GM12878 (cell line): ENCODE data around the gene CHN1. TPM values are rescaled to one million over a fixed set of nuclear protein-coding genes. Genes with fewer than 3 reads are reported as not detected.

Experiments
- ATAC-seq: fragments of 200-7000 bp; cut with Tn5 transposase; 3 replicates; pipeline ENCODE4 v1.9.1; 2020; ENCODE audit warnings: mild to moderate bottlenecking, moderate library complexity
- BruUV-seq: library from RNA; stranded (reverse); fragments of 400-500 nt; replicated peaks from 2 replicates; lab custom pipeline; 2021; lab: Mats Ljungman, UMichigan
- CTCF ChIA-PET: fragments of 300-600 bp; sonication (Branson Sonifier 250); formaldehyde crosslinking; extraction: SDS; loops from one replicate; lab custom pipeline; 2021; ENCODE audit warnings: inconsistent platforms; lab: Yijun Ruan, JAX
- POLR2A ChIA-PET: fragments of 350-600 bp; formaldehyde crosslinking; extraction: SDS; loops from one replicate; lab custom pipeline; 2021; ENCODE audit warnings: inconsistent platforms; lab: Charles Lee
- RAD21 ChIA-PET: fragments of 300-600 bp; sonication (Branson Sonifier 250); formaldehyde crosslinking; loops from one replicate; lab custom pipeline; 2023; ENCODE audit warnings: antibody characterized with exemption; ENCODE audit not compliant: unreplicated experiment; lab: Charles Lee
- SMC1A ChIA-PET: fragments of 300-600 bp; sonication (Branson Sonifier 250); formaldehyde crosslinking; loops from one replicate; lab custom pipeline; 2023; ENCODE audit not compliant: unreplicated experiment, uncharacterized antibody; lab: Charles Lee
- DNase-seq: peaks from one replicate; pipeline ENCODE4 v3.0.0-alpha.2; 2011; ENCODE audit warnings: low read depth, low spot score
- FAIRE-seq: peaks from 3 replicates; lab custom pipeline; 2011; peaks lifted over from hg19 to GRCh38; lab: Jason Lieb, UNC
- H2AFZ ChIP-seq: 2 replicates; pipeline ENCODE4 v1.6.0; 2011; ENCODE audit warnings: low read depth, low read length, control low read depth; ENCODE audit not compliant: control insufficient read depth
- H3K27ac ChIP-seq: 2 replicates; pipeline ENCODE4 v1.5.1; 2011; ENCODE audit warnings: control low read depth; ENCODE audit not compliant: control insufficient read depth, insufficient read depth
- H3K27me3 ChIP-seq, 2 experiments: replicated peaks in 1 of 2; 2 replicates each; pipeline versions ENCODE4 v1.6.0 to v1.6.1; 2011; ENCODE audit warnings: low read length in 1 of 2; ENCODE audit not compliant: control insufficient read depth in 2 of 2, insufficient read depth in 2 of 2
- H3K36me3 ChIP-seq, 2 experiments: 2 replicates each; pipeline ENCODE4 v1.5.1; 2011; ENCODE audit warnings: low read length in 1 of 2; ENCODE audit not compliant: control insufficient read depth in 2 of 2, insufficient read depth in 2 of 2
- H3K4me1 ChIP-seq: 2 replicates; pipeline ENCODE4 v1.6.1; 2011; ENCODE audit warnings: mild to moderate bottlenecking, low read length, moderate library complexity, mixed read lengths; ENCODE audit not compliant: control insufficient read depth, insufficient read depth
- H3K4me2 ChIP-seq: 2 replicates; pipeline ENCODE4 v1.6.0; 2011; ENCODE audit warnings: control low read depth; ENCODE audit not compliant: control insufficient read depth, insufficient read depth
- H3K4me3 ChIP-seq: fragments of 200-600 bp; sonication (generic); 2 replicates; pipeline ENCODE4 v1.5.1; 2016
- H3K79me2 ChIP-seq: 2 replicates; pipeline ENCODE4 v1.6.0; 2011; ENCODE audit warnings: low read length; ENCODE audit not compliant: control insufficient read depth, insufficient read depth
- H3K9ac ChIP-seq: 2 replicates; pipeline ENCODE4 v1.8.0; 2011; ENCODE audit warnings: low read length, control low read depth, mixed read lengths; ENCODE audit not compliant: control insufficient read depth, insufficient read depth
- H3K9me3 ChIP-seq: replicated peaks from 3 replicates; pipeline ENCODE4 v1.5.1; 2011; ENCODE audit warnings: mild to moderate bottlenecking, low read length; ENCODE audit not compliant: control insufficient read depth, insufficient read depth
- H4K20me1 ChIP-seq: 2 replicates; pipeline ENCODE4 v1.6.0; 2011; ENCODE audit not compliant: control insufficient read depth, insufficient read depth
- ASH2L ChIP-seq: fragments of 300-600, 200-600 bp; sonication (generic); IDR thresholded peaks from 2 replicates; pipeline ENCODE4 v1.6.1; 2017; ENCODE audit warnings: low read depth, mild to moderate bottlenecking, borderline replicate concordance
- EZH2 ChIP-seq: IDR thresholded peaks from 2 replicates; pipeline ENCODE4 v1.6.1; 2012; ENCODE audit warnings: low read depth, mild to moderate bottlenecking, control low read depth, inconsistent platforms, low read length, borderline replicate concordance; ENCODE audit not compliant: control insufficient read depth
- HCFC1 ChIP-seq: fragments of 150-350 bp; IDR thresholded peaks from 2 replicates; pipeline ENCODE4 v1.6.1; 2014; ENCODE audit warnings: low read length
- KAT2A ChIP-seq: conservative IDR thresholded peaks from 2 replicates; pipeline ENCODE4 v1.6.1; 2011; ENCODE audit warnings: low read depth, low read length; ENCODE audit not compliant: control insufficient read depth
- MTA3 ChIP-seq: IDR thresholded peaks from 2 replicates; pipeline ENCODE4 v1.6.1; 2012; ENCODE audit warnings: low read length, inconsistent platforms, borderline replicate concordance
- NR2C2 ChIP-seq: IDR thresholded peaks from 2 replicates; pipeline ENCODE4 v1.6.1; 2011; ENCODE audit warnings: borderline replicate concordance, low read depth; ENCODE audit not compliant: control insufficient read depth, insufficient read length
- NR2F1 ChIP-seq: fragments of 450-650 bp; conservative IDR thresholded peaks from 2 replicates; pipeline ENCODE4 v1.6.1; 2017; ENCODE audit warnings: mild to moderate bottlenecking
- NRF1 ChIP-seq: conservative IDR thresholded peaks from 2 replicates; pipeline ENCODE4 v1.6.1; 2011; ENCODE audit warnings: mild to moderate bottlenecking, low read depth, low read length, improper control_type of control experiment
- PAX5 ChIP-seq: IDR thresholded peaks from 2 replicates; pipeline ENCODE4 v1.6.1; 2011; ENCODE audit warnings: low read depth, low read length, borderline replicate concordance
- RAD51 ChIP-seq: fragments of 450-650 bp; IDR thresholded peaks from 2 replicates; pipeline ENCODE4 v1.6.1; 2016; ENCODE audit warnings: moderate library complexity, mild to moderate bottlenecking, inconsistent platforms
- SREBF2 ChIP-seq: IDR thresholded peaks from 2 replicates; pipeline ENCODE4 v1.6.1; 2012; ENCODE audit warnings: mild to moderate bottlenecking, low read length
- ZBTB11 ChIP-seq: fragments of 450-650 bp; formaldehyde crosslinking; IDR thresholded peaks from 2 replicates; pipeline ENCODE4 v1.5.0; 2022; ENCODE audit warnings: mild to moderate bottlenecking, missing genetic modification characterization
- ZBTB33 ChIP-seq: fragments of 450-650 bp; IDR thresholded peaks from 2 replicates; pipeline ENCODE4 v1.6.1; 2017; ENCODE audit warnings: mild to moderate bottlenecking
- ZNF217 ChIP-seq: fragments of 450-650 bp; IDR thresholded peaks from 2 replicates; pipeline ENCODE4 v1.6.1; 2017; ENCODE audit warnings: antibody characterized with exemption, mild to moderate bottlenecking
- ZNF274 ChIP-seq: IDR thresholded peaks from one replicate; pipeline ENCODE4 v1.8.0; 2011; ENCODE audit not compliant: insufficient read length, insufficient read depth
- WGBS: methylation state at CpG from one replicate; pipeline ENCODE4 v1.1.6; 2016; ENCODE audit warnings: low lambda C conversion rate; ENCODE audit not compliant: insufficient replicate concordance, insufficient coverage; ENCODE audit errors: missing lambda C conversion rate; 5-methylcytosine and 5-hydroxymethylcytosine counted together
- in situ Hi-C: fragments of 300-500 bp; cut with MboI; formaldehyde crosslinking; loops from 9 replicates; pipeline ENCODE4 v1.14.3; 2018; ENCODE audit warnings: mixed read lengths
- intact Hi-C: fragments of 100-400 bp; cut with micrococcal nuclease; formaldehyde crosslinking; loops from one replicate; pipeline ENCODE4 v1.14.2; 2022; ENCODE audit not compliant: unreplicated experiment
- polyA plus RNA-seq, 11 experiments: library from polyadenylated mRNA; depleted of rRNA in 4 of 11; unstranded in 6 of 11; stranded (reverse) in 5 of 11; fragments of >200 nt; fragmentation: Nextera tagmentation in 4 of 11; fragmentation: Illumina TruSeq in 1 of 11; extraction: Ambion mirVana in 4 of 11; extraction: Trizol in 1 of 11; gene quantifications; 1 replicate in 1 of 11; 2 replicates in 10 of 11; pipeline versions ENCODE4 v1.2.1 to v1.2.3, GENCODE V29; 2011 to 2016; ENCODE audit warnings: inconsistent platforms in 2 of 11, missing spikeins in 2 of 11, low read depth in 1 of 11
- total RNA-seq, 4 experiments: library from RNA; depleted of rRNA in 3 of 4; stranded (reverse); fragments of >200 nt in 3 of 4; fragmentation: Illumina TruSeq in 1 of 4; extraction: Trizol in 1 of 4; gene quantifications; 2 replicates each; pipeline versions ENCODE4 v1.2.1 to v1.2.3, GENCODE V29; 2013 to 2021

CHN1 gene
- total and polyA plus RNA-seq, 10 of the 15 experiments (the other 5 are each of a cell fraction or from before 2014, with no cell fraction given), result 0.18 to 0.92 (median 0.53) TPM; not detected in 1

DNA sequence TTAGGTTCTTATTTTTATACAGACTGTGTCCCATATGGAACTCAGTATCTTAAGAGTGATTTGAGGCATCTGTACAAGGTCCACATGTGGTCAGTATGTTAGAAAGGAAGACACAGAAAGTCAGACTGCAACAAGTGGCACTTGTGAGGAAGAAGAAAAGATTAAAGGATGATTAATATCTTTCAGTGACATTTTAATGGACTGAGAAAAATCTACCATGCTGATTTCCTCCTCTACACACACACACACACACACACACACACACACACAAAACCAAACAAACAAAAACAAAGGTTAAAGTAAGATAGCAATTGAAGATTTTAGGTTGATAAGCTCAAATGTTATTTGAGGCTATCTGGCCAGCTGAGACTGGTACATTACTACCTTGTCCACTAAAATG, 146.4 kb downstream of the CHN1 start:
- ChIA-PET RAD21 (no interaction called here), SMC1A (no interaction called here), CTCF (interaction anchor here (0.6 kb wide), 1 partner anchor 421 kb away, joined by 3 read pairs; no protein-coding TSS in a partner anchor), POLR2A (no interaction called here)
- no peak overlapping the region for H3K9ac ChIP-seq
- ATAC-seq (no peak), DNase-seq (no peak), FAIRE-seq (no peak)
- H4K20me1 ChIP-seq, result no peaks in the 10 kb centered on the region
- no peaks in the 10 kb centered on the region for H3K9me3 ChIP-seq
- no peaks in the 10 kb centered on the region for H3K36me3 ChIP-seq
- H3K4me3 ChIP-seq, result no peak overlapping the region
- in situ Hi-C loops, result no loop called here
- no peak overlapping the region for H2AFZ ChIP-seq
- no peak overlapping the region for H3K27ac ChIP-seq
- no TSS peak for BruUV-seq
- H3K4me2 ChIP-seq, result no peak overlapping the region
- TF ChIP-seq HCFC1 (no peak), ZNF274 (no peak)
- TF ChIP-seq, all 136 proteins: peak for 0
- no peaks in the 10 kb centered on the region for H3K4me1 ChIP-seq
- intact Hi-C loops, result no loop called here
- H3K27me3 ChIP-seq, result no peaks in the 10 kb centered on the region
- no peaks in the 10 kb centered on the region for H3K79me2 ChIP-seq

DNA sequence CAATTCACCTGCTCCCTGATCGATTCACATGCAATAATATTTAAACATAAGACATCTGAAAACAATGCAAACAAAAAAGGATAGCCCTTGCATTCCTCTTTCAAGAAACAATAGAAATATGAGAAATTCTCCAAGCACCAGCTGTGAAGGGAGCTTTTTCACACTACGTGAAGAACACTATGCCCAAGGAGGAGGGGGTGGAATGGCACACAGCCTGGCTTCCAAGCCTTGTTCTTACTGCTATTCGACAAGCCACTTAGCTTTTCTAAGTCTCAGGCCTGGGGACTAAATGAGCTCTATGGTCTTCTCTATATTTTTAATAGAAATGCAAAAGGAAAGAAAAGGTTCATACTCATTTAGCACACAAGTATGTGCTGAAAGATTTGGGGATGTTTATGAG, 148.7 kb downstream of the CHN1 start:
- no peak overlapping the region for H3K27ac ChIP-seq
- no peaks in the 10 kb centered on the region for H3K36me3 ChIP-seq
- H2AFZ ChIP-seq, result no peak overlapping the region
- H3K79me2 ChIP-seq, result no peaks in the 10 kb centered on the region
- RAD21 ChIA-PET, result no interaction called here
- in situ Hi-C loops, result no loop called here
- CTCF ChIA-PET, result interaction anchor here (1.2 kb wide), 1 partner anchor 12 kb away, joined by 3 read pairs; no protein-coding TSS in a partner anchor
- intact Hi-C loops, result no loop called here
- no TSS peak for BruUV-seq
- no peaks in the 10 kb centered on the region for H4K20me1 ChIP-seq
- no peak overlapping the region for H3K9ac ChIP-seq
- no peaks in the 10 kb centered on the region for H3K4me1 ChIP-seq
- WGBS, result 0% methylated on average over 3 of the region's 3 CpGs
- H3K27me3 ChIP-seq, result no peaks in the 10 kb centered on the region
- H3K9me3 ChIP-seq, result no peaks in the 10 kb centered on the region
- H3K4me3 ChIP-seq, result no peak overlapping the region
- POLR2A ChIA-PET, result no interaction called here
- DNase-seq (no peak), ATAC-seq (no peak), FAIRE-seq (no peak)
- no peak overlapping the region for H3K4me2 ChIP-seq
- SMC1A ChIA-PET, result no interaction called here
- TF ChIP-seq SREBF2 (no peak), EZH2 (no peak), KAT2A (no peak), NR2F1 (no peak), NRF1 (no peak), MTA3 (no peak), ZBTB11 (CRISPR knock-in tag) (no peak), ZNF217 (no peak), ZBTB33 (no peak), PAX5 (no peak), RAD51 (no peak), ASH2L (no peak), NR2C2 (no peak)
